Panc1 (cell line): ENCODE measurements around the gene PLEKHA7. TPM values are rescaled to one million over a fixed set of nuclear protein-coding genes. Genes with fewer than 3 reads are reported as not detected.

Experiments
- ATAC-seq: fragments of 200-7000 bp; cut with Tn5 transposase; 2 replicates; pipeline ENCODE4 v1.9.1; 2020; ENCODE audit warnings: mild to moderate bottlenecking, moderate library complexity
- BruUV-seq: library from RNA; stranded (reverse); fragments of 400-500 nt; replicated peaks from 2 replicates; lab custom pipeline; 2021; lab: Mats Ljungman, UMichigan
- CTCF ChIA-PET: fragments of 300-600 bp; sonication (Branson Sonifier 250); formaldehyde crosslinking; loops from one replicate; lab custom pipeline; 2022; ENCODE audit warnings: antibody characterized with exemption; lab: Charles Lee
- POLR2A ChIA-PET: fragments of 300-600 bp; sonication (Branson Sonifier 250); formaldehyde crosslinking; loops from one replicate; lab custom pipeline; 2022; ENCODE audit warnings: antibody characterized with exemption; lab: Charles Lee
- DNase-seq: peaks from one replicate; pipeline ENCODE4 v3.0.0-alpha.2; 2010; ENCODE audit warnings: low read depth, low spot score
- H3K27ac ChIP-seq: 2 replicates; pipeline ENCODE4 v1.5.1; 2011; ENCODE audit warnings: mild to moderate bottlenecking, low read length, inconsistent platforms
- H3K27me3 ChIP-seq: fragments of 200-500 bp; sonication (Bioruptor generic); 2 replicates; pipeline ENCODE4 v1.6.0; 2014; ENCODE audit warnings: low read length, inconsistent platforms; ENCODE audit not compliant: control insufficient read depth, insufficient read depth
- H3K36me3 ChIP-seq: fragments of 200-500 bp; sonication (Bioruptor generic); 2 replicates; pipeline ENCODE4 v1.5.1; 2014; ENCODE audit warnings: inconsistent platforms, mild to moderate bottlenecking, low read length, moderate library complexity; ENCODE audit not compliant: control insufficient read depth, insufficient read depth
- H3K4me1 ChIP-seq: 2 replicates; pipeline ENCODE4 v1.5.1; 2011; ENCODE audit warnings: inconsistent platforms, mild to moderate bottlenecking, low read length, moderate library complexity; ENCODE audit not compliant: control insufficient read depth, insufficient read depth
- H3K4me3 ChIP-seq, 2 experiments: 2 replicates each; pipeline ENCODE4 v1.5.1; 2011 to 2012; ENCODE audit warnings: low read depth in 2 of 2, low read length in 2 of 2, mild to moderate bottlenecking in 2 of 2, inconsistent platforms in 1 of 2, moderate library complexity in 1 of 2
- H3K9me3 ChIP-seq: fragments of 200-500 bp; sonication (Bioruptor generic); 2 replicates; pipeline ENCODE4 v1.5.1; 2014; ENCODE audit warnings: low read depth, mild to moderate bottlenecking, inconsistent platforms, low read length, moderate library complexity; ENCODE audit not compliant: control insufficient read depth, insufficient read depth
- CTCF ChIP-seq: fragments of 450-650 bp; IDR thresholded peaks from 2 replicates; pipeline ENCODE4 v1.5.1; 2017; ENCODE audit warnings: mild to moderate bottlenecking
- POLR2AphosphoS5 ChIP-seq: IDR thresholded peaks from 2 replicates; pipeline ENCODE4 v1.6.1; 2012; ENCODE audit warnings: mild to moderate bottlenecking, low read depth, low read length, moderate library complexity
- REST ChIP-seq, 2 experiments: IDR thresholded peaks; 2 replicates each; pipeline ENCODE4 v1.6.1; 2011 to 2012; ENCODE audit warnings: low read depth in 2 of 2, control low read depth in 1 of 2, low read length in 1 of 2, mild to moderate bottlenecking in 1 of 2, moderate library complexity in 1 of 2; ENCODE audit not compliant: insufficient read depth in 1 of 2
- SIN3A ChIP-seq: IDR thresholded peaks from 2 replicates; pipeline ENCODE4 v1.6.1; 2012; ENCODE audit warnings: low read depth, mild to moderate bottlenecking, low read length, moderate library complexity, borderline replicate concordance; ENCODE audit not compliant: insufficient read depth
- TCF7L2 ChIP-seq: IDR thresholded peaks from 2 replicates; pipeline ENCODE4 v1.6.1; 2011; ENCODE audit warnings: mild to moderate bottlenecking, low read depth, low read length, inconsistent platforms
- in situ Hi-C: cut with HindIII; loops from 2 replicates; pipeline ENCODE4 v1.10.0; 2016; ENCODE audit warnings: low sequenced_read_pairs, low pct_unique_long_range_greater_than_20kb
- intact Hi-C: fragments of 100-400 bp; cut with micrococcal nuclease; formaldehyde crosslinking; loops from one replicate; pipeline ENCODE4 v1.10.0; 2022; ENCODE audit not compliant: unreplicated experiment
- total RNA-seq: library from RNA; stranded (reverse); gene quantifications from one replicate; pipeline ENCODE4 v1.2.1, GENCODE V29; 2021; ENCODE audit not compliant: unreplicated experiment

The PLEKHA7 gene
- total RNA-seq, 1 experiment from 2014 or later: 11.6 TPM

GRCh38 chr11:17005646-17006045 lies 8.6 kb downstream of the PLEKHA7 start:
- DNase-seq (no peak), ATAC-seq (no peak)
- intact Hi-C loops (no loop called here), in situ Hi-C loops (no loop called here)
- H3K4me1 ChIP-seq: 0 out of 2 replicates have a peak, but pooled peaks cover under 1% of the 10 kb centered on the region
- ChIA-PET POLR2A (interaction anchor here (1.3 kb wide), 1 partner anchor 9 kb away, joined by 3 read pairs; no protein-coding TSS in a partner anchor), CTCF (no interaction called here)
- no peaks in the 10 kb centered on the region for H3K36me3 ChIP-seq
- BruUV-seq: no TSS peak
- TF ChIP-seq TCF7L2: no peak
- TF ChIP-seq CTCF: no peak
- TF ChIP-seq REST (IDR thresholded peaks at IDR 0.05; ENCODE audit: insufficient read depth in 1 of 2, low read depth in 2 of 2, low read length in 1 of 2): no peak
- TF ChIP-seq SIN3A: no peak
- no peak for TF ChIP-seq POLR2AphosphoS5
- no peaks in the 10 kb centered on the region for H3K9me3 ChIP-seq
- H3K27ac ChIP-seq: peak overlapping the region; percentile 26; the same call in 1 of the 2 replicates
- no peaks in the 10 kb centered on the region for H3K27me3 ChIP-seq
- no peak overlapping the region for H3K4me3 ChIP-seq

GRCh38 chr11:17004486-17005148 lies 9.6 kb downstream of the PLEKHA7 start:
- POLR2A ChIA-PET: no interaction called here
- Histone ChIP-seq H3K9me3 (no peaks in the 10 kb centered on the region), H3K4me3 (no peak overlapping the region), H3K36me3 (no peaks in the 10 kb centered on the region), H3K27ac (no peak overlapping the region), H3K27me3 (no peaks in the 10 kb centered on the region), H3K4me1 (no peaks in the 10 kb centered on the region)
- in situ Hi-C loops (no loop called here), intact Hi-C loops (no loop called here)
- DNase-seq (no peak), ATAC-seq (no peak)
- CTCF ChIA-PET: interaction anchor here (0.7 kb wide), 1 partner anchor 237 kb away, joined by 3 read pairs; no protein-coding TSS in a partner anchor
- TF ChIP-seq CTCF: no peak
- no peak for TF ChIP-seq TCF7L2
- TF ChIP-seq REST (IDR thresholded peaks at IDR 0.05; ENCODE audit: insufficient read depth in 1 of 2, low read depth in 2 of 2, low read length in 1 of 2): no peak
- no peak for TF ChIP-seq POLR2AphosphoS5
- TF ChIP-seq SIN3A: no peak
- no TSS peak for BruUV-seq
